NT2/D1 (cell line): Measurements from ENCODE around the gene CD164L2.

ENCODE experiments used
- SUZ12 ChIP-seq: IDR thresholded peaks from 2 replicates; pipeline ENCODE4 v1.6.1; 2011; ENCODE audit not compliant: insufficient read length, insufficient read depth; ENCODE audit errors: extremely low read depth
- ZNF274 ChIP-seq: IDR thresholded peaks from 2 replicates; pipeline ENCODE4 v1.6.1; 2011; ENCODE audit warnings: mild to moderate bottlenecking, low read depth, low read length

- no peak for TF ChIP-seq SUZ12
- TF ChIP-seq ZNF274, result no peak
These were observed 15.9 kb downstream of the CD164L2 start for GRCh38 chr1:27367160-27367650.
